Measurements from ENCODE around the gene TXNDC17.
"Not testable (repeated sequence)": the region's sequence is repeated elsewhere in the genome, so short reads cannot be mapped to it uniquely, and the experiment has no call there.

The TXNDC17 gene

DNA sequence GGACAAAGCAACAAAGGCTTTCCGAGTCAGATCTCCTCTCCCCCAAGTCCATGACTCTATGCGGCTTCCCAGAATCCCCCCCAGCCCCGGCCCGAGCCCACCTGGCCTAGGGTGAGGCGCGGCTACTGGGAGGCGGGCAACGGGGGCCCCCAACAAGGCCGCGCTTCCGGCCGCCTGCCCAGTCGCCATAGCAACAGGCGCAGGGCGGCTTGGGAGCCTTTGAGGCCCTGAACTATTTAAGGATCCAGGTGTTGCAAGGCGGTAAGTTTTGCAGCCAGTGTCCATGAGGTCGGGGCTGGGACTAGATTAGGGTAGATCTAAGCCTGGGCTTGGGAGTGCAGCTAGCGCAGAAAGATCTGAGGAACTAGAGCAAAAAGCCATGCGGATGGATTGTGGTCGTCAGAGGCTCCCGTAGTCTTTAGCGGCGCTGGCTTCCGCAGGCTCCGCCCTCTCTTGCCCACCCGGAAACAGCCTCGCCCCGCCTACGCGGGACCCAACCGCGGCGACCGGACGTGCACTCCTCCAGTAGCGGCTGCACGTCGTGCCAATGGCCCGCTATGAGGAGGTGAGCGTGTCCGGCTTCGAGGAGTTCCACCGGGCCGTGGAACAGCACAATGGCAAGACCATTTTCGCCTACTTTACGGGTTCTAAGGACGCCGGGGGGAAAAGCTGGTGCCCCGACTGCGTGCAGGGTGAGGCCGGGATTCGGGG lies at the start of gene TXNDC17, which contains the start of gene KIAA0753:
Gene TXNDC17 (plus strand): TSS at position 525 of the 711 bp plus-strand sequence. CDS start 23 bp downstream, at position 548.
Gene KIAA0753 (minus strand): TSS at position 176 of the 711 bp plus-strand sequence. CDS start 5,608 bp downstream, outside the sequence.
- peak; percentile 95 for DNase-seq (ENCODE audit: low spot score)

DNA sequence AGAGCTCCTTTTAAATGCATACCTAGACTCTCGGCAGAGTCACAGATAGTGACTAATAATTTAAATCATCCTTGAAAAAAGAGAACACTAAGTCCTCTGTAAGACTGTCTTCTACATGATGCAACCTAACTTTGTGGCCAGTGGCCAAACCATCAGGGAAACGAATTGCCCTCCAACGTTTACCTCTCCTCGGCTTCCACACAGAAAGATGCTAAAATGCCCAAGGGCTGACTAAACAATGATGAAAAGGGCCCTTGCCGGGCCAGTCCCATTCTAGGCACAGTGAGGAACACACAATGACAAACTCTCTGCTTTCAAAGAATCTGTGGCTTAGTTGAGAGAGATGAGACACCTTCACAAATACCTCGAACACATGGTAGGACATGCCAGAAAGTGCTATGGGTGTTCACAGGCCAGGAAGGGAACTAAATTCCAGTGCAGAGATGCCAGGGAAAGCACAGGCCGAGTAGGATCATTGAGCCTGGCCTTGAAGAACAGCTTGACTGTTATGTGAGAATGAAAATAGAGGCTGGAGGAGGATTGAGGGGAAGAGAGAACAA lies 49.2 kb upstream of the TXNDC17 start:
- peak; percentile 65 for DNase-seq (ENCODE audit: low spot score)

DNA sequence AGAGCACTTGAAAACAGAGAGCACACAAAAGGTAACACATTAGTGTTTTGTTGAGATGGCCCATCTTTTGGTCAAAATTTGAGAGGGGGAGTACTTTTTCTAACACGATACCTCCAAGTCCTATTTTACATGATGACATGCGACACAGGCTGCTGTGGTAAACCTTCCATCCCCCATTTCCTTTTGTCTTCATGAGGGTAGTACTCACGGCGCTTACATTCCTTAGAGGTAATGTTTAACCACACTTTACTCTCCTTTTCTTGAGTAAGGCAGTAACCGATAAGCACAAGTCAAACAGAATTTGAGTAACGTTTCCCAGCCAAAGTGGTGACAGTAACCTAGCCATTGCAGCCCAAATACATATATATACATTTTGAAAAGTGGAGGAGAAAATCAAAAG lies 48.7 kb upstream of the TXNDC17 start:
- DNase-seq (ENCODE audit: low spot score): no peak

DNA sequence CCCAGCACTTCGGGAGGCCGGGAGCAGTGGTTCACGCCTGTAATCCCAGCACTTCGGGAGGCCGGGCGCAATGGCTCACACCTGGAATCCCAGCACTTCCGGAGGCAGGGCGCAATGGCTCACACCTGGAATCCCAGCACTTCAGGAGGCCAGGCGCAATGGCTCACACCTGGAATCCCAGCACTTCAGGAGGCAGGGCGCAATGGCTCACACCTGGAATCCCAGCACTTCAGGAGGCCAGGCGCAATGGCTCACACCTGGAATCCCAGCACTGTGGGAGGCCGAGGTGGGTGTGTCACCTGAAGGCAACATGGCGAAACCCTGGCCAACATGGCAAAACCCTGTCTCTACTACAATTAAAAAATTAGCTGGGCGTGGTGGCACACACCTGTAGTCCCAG lies 47.5 kb upstream of the TXNDC17 start:
- DNase-seq (ENCODE audit: low spot score): not testable (repeated sequence)

DNA sequence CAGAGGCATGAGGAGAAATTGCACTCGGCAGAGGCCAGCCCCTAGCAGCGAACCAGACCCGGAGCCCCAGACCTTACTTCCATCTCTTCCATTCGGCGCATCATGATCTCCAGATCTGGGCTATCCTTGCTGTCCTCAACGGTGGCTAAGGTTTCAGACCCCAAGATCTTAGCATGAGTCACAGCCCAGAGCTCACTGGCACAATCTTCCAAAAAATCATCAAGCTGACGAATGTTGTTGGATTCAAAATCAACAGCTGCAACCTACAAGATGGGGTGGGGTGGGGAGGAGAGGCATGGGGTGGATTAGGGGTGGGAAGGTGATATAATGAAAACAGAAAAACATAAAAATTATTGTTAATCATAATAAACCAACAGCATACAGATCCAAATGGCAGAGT lies 44.8 kb upstream of the TXNDC17 start:
- no peak for DNase-seq (ENCODE audit: low spot score)

DNA sequence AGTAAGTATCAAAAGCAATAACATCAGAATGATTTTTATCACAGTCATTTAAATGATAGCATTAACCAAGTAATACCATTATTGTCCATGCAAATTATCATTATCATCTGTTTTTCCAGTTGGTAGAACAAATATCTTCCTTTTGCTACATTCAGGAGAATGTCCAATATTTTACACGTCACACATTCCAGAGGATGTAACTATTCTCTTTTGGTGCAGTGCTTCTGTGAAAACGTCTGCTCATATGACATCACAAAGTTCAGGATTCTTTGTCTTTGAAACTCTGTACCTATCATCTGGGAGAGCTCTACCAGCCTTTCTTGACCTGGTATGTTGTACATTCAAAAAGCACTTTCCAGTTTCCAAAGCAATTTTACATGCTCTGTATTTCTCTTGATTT lies 44.3 kb upstream of the TXNDC17 start:
- DNase-seq (ENCODE audit: low spot score): no peak

DNA sequence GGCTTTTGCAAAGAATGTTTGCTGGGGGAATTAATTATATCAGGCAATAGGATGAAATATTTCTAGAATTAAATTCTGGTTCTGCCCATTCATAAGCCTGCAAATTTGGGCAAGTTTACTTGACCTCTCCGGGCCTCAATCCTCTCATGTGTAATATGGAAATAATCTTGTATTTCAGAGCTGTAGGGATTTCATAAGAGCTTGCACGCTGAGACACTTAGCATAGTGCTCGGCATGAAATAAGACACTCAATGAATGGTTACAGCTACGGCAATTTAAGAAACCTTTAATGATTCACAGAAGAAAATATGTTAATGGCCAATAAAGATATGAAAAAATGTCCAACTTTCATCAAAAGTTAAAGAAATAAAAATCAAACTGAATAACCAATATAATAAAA lies 43.9 kb upstream of the TXNDC17 start:
- no peak for DNase-seq (ENCODE audit: low spot score)

DNA sequence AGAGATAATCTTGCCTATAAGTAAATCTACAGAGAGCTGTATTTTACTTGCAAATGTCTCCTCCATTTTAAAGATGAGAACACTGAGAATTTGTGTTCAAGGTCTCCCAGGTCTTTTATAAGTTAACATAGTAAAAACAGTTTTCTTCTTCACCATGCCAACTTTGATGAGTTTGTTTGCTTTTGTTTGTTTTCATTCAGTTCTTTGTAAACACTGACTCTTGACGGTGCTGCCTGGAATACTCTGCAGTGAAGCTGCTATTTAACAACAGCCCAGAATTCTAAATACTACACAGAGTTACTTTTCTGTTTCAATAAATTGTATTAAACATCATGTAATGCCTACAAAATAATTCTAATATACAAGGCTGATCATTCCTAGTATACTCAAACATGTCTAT lies 43.1 kb upstream of the TXNDC17 start:
- DNase-seq (ENCODE audit: low spot score): no peak

DNA sequence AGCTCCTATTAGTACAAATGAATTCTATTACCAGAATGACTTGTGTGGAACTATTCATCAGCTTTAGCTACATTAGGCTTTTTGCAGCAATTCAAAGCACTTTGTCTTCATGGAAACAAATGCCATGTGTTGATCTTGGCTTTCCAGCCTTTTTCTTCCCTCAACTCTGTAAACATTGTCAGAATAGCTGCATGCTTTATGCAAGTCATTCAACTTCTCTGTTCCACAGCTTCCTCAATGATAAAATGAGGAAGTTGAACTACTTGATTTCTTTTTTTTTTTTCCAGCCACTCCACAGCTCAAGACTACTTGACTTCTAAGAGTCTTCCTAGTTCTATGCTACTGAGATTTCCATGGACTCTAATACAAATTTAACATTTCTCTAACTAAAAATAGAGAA lies 41.5 kb upstream of the TXNDC17 start:
- DNase-seq (ENCODE audit: low spot score): no peak

DNA sequence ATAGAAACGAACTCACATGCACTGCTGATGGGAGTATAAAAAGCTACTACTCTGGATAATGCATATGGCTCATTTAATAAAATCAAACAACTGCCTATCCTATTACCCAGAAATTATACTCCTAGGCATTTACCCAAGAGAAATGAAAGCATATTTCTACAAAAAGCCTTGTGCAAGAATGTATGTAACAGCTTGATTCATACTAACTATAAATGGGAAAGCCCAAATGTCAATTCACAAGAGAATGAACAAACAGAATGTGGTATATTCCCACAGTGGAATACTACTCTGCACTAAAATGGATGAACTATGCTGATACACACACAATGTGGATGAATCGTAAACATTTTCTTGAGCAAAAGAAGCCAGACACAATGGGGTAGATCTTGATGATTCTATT lies 38.7 kb upstream of the TXNDC17 start:
- no peak for DNase-seq (ENCODE audit: low spot score)

DNA sequence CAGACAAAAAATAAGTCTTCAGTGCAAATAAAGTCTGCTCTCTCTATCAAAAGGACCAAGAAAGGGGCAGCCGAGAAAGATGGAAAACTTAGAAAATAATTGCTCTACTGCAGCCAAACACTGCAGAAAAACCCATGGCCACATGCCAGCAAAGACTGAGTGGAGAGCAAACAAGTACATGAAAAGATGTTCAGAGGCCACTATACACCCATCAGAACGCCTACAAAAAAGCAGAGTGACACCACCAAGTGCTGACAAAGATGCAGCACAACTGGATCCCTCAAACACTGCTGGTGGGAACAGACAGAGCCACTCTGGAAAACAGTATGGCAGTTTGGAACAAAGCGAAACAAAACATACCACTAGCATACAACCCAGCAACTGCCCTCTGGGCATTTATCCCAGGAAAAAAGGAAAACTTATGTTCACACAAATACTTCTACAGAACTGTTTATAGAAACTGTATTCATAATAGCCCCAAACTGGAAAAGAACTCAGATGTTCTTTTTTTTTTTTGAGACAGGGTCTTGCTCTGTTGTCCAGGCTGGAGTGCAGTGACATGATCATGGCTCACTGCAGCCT lies 37.0 kb upstream of the TXNDC17 start:
- DNase-seq (ENCODE audit: low spot score): no peak

DNA sequence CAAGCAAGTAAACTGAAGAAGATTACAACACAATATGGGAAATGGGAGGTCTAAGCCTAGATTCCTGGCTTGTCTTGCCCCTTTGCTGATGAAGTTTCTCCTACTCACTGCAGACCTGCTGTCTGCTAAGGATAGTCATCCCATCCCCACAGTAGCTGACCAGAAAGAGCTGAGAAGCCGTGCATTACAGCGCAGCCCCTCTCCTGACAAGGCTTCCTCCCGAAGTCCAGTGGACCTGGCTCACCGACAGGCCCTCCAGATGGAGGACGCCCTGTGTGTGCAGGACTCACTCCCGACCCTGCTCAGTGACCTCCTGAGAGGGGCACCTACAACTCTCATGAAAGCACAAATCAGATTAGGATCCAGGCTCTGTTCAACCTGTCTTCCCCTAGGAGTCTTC lies 35.7 kb upstream of the TXNDC17 start:
- DNase-seq (ENCODE audit: low spot score): no peak

DNA sequence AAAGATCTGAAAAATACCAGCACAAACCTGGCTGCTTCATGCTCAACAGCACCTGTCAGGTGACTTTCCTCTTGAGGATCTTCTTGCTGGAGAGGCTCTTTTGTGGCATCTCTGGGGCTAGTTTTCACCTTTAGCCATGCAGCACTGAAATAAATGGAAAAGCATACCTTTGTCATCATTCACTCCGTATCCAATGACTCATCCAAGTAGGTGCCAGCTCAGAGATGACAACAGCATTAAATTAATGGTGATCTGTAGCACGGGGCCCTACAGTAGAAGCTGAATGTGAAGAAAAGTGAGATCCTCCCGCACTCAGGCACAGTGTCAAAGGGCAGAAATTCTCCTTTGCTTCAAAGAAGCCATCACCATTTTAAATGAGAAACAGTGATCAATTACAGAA lies 32.5 kb upstream of the TXNDC17 start:
- peak; percentile 13 for DNase-seq (ENCODE audit: low spot score)

DNA sequence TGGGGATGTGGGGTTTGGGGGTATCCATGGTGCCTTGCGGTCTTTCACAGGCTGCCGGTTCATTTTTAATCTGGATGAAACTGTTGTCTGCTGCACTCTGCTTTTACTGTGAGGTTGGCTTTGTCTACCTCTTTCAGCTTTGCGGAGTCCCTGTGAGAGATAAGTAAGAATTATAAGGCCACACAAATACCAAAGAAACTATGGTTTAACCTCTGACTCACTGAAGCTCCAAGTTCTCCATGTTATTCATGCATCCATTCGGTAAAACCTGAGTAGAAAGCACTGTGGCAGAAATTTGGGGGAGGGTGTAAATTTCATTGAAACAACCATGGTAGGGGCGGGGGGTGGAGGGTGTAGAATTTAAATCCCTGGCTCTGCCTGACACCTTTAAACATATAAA lies 30.8 kb upstream of the TXNDC17 start:
- DNase-seq (ENCODE audit: low spot score): no peak

DNA sequence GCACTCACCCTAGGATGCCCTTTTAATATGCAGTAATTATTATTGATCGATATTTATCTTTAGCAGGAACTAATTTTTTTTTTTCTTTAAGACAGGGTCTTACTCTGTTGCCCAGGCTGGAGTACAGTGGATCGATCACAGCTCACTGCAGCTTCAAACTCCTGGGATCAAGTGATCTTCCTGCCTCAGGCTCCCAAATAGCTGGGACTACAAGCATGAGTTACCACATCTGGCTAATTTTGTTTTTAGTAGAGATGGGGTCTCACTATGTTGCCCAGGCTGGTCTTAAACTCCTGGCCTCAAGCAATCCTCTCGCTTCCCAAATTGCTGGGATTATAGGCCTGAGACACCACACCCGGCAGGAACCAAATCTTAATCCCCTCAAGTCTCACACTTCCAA lies 29.6 kb upstream of the TXNDC17 start:
- DNase-seq (ENCODE audit: low spot score): no peak

DNA sequence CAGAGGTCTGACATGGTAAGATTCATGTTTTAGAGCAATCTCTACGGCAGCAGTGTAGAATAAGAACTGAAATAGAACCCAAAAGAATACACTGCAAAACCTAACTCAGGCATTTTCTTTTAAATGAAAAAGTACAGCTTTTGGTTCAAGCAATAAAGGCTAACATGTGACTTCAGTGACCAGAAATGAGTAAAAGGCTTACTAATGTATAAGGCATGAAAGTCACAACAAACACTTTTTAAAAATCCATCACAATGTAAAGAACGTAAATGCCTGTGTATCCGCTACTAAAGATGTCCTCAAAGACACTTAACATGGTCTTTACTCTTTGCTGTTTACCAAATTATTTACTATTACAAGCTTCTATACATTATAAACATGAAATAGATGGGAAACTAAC lies 16.9 kb upstream of the TXNDC17 start:
- DNase-seq (ENCODE audit: low spot score): no peak

DNA sequence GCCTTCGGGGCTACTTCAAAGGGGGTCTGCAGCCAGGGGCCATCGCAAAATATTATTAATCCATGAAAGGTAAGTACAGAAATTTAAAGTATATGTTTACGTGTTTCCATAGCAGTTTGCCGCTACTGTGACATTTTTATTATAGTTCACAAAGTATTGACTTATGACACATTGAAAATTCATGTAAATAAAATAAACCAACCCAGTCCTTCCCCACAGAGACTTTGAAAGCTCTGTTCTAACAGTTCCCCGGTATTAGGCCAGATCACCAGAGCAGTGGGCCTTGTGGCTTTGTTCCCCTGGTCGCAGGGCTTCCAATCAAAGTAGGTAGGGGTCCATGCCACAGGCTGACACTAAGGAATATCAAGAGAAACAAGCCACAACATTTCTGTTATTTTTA lies 14.2 kb upstream of the TXNDC17 start:
- DNase-seq (ENCODE audit: low spot score): no peak

DNA sequence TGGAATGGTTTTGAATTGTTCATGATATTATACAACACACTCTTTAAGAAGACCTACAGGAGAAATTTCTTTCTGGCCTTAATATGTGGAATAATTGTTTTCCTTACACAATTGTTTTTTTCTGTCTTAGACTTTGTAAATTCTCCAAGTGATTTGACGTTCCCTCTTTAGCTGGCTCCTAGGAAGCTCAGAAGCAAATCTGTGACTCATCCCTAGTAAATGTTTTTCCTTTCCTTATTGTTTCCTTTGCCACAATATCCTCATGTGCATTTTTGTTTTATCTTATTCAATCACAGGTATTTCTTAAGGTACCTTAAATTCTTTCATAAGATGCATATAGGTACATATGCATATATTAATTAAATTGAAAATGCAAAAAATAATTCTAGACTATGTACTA lies 13.8 kb upstream of the TXNDC17 start:
- peak; percentile 18 for DNase-seq (ENCODE audit: low spot score)

DNA sequence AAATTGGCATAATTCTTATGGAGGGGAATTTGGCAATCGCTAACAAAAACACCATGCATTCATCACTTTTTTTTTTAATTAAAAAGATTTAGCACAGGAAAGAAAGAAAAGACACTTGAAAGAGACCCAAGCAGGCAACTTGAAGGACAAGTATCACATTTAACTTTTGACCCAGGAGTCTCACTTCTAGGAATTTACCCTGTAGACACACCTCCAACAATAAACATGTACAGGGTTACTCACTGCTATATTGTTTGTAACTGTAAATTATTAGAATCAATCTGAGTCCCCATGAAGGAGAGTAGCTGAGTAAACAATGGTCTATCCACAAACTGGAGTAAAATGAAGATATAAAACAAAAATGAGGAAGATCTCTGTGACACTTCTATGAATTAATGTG lies 10.5 kb upstream of the TXNDC17 start:
- no peak for DNase-seq (ENCODE audit: low spot score)

DNA sequence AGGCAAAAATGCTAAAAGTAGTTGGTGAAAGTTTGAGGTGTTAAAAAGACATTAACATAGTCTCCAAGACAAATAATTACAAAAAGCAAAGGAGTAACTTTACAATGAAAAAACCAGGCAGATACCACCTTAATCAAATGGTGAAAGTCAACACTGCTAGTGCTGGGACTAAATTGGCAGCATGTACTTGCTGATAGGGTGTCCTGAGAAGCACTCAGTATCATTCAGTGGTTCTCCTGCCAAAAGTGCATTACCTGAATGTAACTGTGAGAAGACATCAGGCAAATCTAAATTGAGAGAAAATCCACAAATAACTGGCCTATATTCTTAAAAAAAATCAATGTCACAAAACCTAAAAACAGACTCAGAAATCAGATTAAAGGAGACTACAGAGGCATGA lies 8.3 kb upstream of the TXNDC17 start:
- DNase-seq (ENCODE audit: low spot score): no peak

DNA sequence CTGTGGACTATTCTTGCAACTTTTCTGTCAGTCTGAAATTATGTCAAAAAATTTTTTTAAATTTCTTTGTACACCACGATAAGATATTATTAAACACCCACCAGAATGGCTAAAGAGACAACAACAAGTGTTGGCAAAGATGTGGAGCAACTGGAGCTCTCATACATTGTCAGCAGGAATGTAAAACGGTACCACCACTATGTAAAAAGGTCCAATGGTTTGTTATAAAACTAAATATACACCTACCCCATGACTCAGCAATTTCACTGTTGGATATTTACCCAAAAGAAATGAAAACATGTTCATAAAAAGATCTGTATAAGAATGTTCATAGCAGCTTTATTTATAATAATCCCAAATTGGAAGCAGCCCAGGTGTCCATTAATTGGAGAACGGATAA lies 7.6 kb upstream of the TXNDC17 start:
- no peak for DNase-seq (ENCODE audit: low spot score)

DNA sequence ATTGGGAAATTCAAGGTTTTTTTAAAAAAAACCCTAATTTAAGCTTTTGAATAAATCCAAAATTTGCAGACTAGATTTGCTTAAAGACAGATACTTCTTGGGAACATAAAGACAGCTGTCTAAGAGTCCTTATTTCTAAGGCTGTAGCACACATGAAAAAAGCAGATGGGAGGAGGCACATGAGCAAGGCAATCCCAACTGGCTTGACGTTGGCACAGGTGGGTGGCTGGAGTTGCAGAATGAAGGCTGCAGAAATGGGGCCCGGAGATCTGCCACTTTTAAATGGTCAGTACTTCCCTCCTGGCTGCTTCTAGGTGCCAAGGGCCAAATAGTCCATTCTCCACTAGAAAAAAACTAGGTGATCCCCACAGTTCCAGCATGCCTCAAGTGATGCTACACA lies 4.8 kb upstream of the TXNDC17 start:
- no peak for DNase-seq (ENCODE audit: low spot score)

DNA sequence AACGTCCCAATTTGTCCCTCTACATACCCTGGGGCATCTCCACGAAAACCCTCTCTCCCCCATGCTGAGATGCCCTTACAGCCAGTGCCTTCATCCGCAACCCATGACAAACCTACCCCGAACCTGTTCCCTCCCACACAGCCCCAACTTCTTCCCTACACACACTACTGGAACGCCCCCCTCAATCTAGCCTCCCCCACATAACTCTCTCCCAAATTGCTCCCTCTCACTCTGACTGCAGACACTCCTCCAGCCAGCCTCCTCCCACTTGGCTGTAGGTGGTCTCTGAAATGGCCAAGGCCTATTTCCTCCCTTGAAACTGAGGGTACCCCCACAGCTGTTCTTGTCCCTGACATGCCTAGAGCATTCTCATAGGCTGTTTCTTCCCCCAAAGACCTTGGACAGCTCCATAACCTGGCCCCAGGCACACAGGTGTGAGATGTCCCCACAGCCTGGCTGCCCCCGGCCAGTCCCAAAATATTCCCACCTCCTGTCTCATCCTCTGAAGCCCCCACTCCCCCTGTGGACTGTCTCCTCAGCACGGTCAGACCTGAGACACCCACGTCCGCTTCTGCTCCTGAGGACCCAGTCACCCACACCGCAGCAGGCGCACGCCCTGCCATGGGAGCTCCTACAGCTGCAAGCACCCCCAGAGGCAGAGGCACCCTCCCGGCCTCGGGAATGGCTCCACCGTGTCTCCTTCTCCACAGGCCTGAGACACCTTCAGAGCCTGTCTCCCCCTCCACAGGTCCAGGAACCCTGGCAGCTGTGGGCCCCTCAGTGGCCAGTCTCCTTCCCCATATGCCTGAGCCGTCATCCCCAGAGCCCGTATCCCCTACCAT lies 4.0 kb upstream of the TXNDC17 start:
- DNase-seq (ENCODE audit: low spot score): no peak

Measured in AG20443 (cell line).